GM21529 (cell line): ENCODE results near the gene DCLK1.

ENCODE experiments used
- ATAC-seq: cut with Tn5 transposase; IDR thresholded peaks from one replicate; pipeline ENCODE4 v1.9.1; 2021; ENCODE audit not compliant: unreplicated experiment

DCLK1 gene

DNA sequence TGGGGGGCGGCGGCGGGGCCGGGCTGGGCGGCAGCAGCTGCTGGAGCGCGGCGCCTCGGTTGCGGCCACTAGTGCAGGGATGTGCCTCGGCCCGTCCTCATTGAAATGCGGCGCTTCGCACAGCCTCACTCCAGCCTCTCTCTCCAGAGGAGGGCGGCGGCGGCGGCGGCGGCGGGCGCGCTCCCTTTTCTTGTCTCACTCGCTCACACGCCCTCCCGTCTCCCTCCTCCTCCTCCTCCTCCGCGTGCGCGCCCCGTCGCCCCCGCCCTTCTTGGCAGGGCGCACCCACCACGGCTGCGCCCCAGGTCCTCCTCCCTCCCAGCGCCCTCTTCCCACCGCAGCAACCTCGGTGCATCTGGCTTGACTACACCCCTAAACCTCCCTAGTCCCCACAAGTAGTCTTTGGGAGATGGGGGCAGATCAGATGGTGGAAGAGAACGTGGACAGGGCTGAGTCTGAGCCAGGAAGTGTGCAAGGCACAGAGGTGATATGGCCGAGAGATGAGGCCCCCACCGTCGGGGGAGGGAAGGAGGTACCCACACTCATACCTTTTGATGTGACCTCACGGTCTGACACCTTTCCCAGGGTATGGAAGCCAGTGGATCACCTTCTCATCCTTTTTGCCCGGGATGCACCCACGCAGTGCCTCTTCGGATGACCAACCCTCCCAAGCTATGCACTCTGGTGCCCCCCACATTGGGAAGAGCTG is at the start of gene DCLK1:
TSS of gene DCLK1 (minus strand) at position 161 of the 709 bp plus-strand sequence.
- ATAC-seq: no peak

DNA sequence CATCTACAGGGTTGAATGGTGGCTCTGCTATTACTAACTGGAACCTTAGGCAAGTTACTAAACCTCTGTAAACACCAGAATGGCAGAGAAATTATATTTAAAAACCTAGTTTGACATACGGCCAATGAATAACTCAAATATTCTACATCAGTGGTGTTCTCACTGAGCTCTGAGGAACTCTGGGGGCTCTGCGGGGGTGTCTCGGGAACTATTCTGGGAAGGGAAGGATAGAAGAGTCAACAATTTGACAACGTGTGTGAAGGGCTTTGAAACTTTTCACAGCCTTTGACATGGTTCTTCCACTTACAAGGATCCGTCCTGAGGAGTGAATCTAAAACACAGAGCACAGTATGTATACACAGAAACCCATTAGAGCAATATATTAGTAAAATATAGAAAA is 44.4 kb upstream of the DCLK1 start:
- ATAC-seq: no peak

DNA sequence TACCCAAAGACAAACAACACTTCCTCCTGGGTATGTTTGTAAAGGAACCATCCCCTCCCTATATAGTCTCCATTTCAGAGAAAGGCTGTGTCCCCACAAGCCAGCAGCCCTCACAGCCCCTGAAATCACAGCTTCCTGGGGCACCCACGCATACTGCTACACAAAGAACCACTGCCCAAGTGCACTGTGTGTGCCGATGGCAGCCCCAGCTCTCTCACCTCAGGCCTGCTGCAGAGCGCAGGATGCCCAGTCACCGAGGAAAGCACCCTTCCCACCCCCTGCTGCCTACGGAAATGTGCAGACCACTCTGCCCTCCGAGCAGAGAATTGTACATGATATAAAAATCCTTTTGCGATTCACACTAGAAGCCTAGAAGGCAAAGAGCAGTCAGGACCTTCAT is 43.7 kb upstream of the DCLK1 start:
- ATAC-seq: no peak

DNA sequence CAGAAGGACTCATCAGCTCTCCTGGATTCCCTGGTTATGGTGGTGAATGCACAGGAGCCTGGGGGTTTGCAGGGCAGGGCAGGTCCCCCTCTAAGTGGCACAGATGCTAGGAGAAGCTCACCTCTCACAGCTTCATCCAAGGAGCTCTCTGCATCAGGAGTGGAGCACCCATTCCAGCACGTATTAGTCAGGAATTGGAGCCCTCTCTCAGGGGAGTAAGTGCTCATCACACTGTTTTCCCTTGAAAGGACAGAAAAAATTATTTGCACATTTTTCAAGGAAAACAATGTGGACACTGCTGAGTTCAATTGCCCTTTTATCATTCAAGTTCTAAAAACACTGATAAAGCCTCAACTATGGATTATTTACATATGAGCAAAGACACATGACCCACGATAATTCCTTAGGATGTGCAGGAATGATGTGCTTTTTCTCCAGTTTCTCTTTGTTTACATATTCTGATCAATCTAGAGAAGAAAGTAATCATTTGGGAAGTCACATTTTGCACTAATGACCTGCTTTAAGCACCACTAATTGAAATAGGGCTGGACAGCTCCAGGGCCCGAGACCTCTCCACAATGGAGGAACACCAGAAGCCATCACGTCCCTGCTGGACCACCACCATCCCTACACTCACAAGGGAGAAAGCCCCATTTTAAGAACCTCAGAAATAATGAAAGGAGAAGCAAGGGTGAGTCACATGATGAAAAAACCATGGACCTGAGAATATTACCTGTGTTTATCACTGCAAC is 42.6 kb upstream of the DCLK1 start:
- ATAC-seq: no peak

DNA sequence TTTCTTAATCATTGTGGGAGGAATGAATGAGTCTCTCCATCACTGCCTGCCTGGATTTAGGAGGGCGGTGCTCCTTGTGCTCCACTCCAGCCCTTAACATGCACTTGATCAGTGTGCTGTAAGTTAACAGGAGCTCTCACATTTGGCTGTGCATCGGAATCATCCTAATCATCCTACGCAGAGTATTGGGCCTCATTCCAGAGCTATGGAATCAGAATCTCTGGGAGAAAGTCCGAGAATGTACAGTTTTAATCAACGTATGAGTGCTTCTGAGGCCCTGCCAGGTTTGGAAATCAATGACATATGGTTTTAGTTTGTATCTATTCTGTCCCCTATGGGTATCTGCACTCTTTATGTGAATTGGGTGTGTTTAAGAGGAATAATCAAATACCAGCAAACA is 34.9 kb upstream of the DCLK1 start:
- no peak for ATAC-seq

DNA sequence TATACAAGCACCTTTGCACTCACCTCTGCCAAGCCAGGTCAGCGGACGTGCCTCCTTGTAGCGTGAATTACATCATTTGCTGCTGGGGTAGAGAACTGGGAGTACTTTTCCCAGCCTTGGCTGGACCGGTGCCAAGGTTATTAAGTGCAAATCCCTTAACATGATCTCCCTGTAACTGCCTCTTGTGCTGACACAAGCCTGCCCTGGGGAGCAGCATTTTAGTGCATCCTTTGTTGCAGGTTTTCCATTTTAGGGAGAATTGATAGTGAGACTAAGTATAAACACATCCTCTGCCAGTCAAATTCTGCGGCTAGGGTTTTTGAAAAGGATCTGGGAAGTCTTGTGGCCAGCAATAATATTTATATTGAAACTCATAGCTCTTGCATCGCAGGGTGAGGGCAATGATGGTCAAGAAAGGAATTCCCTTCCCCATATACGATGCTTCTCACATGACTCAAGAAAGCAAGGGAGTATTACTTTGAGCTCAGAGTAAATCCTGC is 32.7 kb upstream of the DCLK1 start:
- no peak for ATAC-seq

DNA sequence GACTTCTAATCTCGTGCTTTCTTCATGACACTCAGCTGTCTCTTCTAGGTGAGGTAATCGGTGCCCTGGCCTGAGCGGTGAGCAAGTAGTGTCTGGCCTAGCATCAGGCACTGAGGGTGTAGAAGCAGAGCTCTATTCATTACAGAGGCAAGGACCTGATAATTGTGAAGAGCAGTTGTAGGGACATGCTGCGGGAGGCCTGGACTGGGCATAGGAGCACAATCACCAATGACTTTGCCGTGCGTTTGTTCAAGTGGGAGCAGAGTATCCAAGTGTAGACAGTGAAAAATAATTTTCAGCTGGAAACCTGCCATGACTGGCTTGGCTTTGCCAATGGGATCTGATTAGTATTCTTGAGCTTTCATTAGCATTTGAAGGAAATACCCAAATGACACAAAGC is 32.1 kb upstream of the DCLK1 start:
- ATAC-seq: no peak

DNA sequence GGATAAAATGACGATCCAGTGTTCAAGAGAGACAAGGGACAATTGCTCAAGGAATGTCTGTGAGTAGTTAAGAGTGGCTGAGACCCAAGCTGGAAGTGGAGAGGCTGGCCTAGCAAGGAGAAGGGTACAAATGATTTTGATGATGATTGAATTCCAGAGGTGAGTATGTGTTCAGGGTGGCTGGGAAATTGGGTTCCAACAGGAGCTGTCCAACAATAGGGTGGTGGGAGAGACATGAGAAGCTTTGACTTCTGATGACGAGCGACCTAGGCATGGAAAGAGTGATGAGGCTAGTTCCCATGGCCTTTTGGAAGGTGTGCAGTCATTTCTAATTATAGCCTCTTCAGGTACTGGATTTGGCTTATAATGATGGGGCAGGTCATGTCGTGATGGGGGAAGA is 29.1 kb upstream of the DCLK1 start:
- no peak for ATAC-seq

DNA sequence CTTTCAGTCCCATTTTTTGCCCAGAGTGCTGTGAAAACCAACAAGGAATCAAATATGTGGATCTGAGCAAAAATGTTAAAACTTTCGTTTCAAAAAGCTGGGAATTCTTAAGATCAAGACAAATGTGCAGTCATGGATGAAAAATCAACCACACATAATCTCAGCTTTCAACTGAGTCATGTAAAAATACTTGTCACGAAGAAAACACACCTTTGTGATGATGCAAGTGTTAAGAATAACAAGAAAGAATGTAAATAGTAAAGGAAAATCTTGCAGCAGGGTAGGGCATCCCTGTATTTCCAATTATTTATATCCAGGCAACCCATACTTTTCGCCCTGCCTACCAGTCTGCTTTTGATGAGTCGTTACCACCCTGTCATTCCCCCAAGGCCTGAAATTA is 27.4 kb upstream of the DCLK1 start:
- no peak for ATAC-seq

DNA sequence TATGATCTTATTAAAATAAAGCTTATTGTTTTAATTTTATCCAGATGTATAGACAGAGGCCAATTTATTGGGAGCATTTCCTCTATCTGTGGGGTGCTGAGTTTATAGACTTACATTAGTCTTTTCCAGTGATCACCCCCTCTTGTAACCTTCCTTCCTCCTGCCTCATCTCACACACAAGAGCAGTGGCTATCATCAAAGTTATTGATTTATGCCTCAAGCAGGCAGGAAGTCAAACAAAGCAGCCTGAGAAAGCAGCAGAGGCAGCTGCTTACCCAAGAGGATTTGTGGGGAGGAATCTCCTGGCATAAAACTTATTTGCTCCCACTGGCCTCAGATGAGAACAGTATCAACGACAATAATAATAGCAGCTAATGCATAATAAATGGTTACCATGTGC is 26.3 kb upstream of the DCLK1 start:
- ATAC-seq: no peak

DNA sequence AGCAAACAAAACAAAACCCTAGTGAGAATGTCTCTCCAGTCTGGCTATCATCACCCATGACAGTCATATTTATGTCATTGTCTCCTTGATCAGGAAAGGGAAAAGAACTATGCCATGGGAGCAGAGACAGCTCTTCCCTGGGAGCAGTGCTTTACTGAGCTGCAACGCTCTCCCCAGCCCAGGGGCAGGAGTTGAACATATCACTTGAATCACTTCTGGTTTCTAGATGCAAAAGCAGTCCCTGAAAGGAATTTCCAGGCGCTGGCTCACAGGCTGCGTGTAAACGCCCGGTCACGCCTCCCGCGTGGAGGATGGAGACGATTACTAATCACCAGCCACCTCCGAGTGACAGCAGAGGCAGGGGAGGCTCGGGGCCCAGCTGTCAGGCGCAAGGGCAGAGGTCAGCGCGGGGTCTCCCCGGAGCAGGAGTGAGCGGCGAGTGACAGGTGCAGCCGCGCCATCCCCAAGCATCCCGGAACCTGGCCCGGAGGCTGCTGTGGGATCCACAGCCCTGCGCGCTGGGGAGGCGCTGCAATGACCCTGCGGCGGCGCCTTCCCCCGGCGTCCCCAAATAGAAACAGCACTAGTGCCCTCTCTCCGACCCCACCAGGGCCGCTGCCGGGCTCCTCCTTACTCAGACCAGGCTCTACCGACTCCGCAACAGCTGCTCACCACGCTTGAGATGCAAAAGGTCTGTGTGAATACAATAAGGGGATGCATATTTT is 23.5 kb upstream of the DCLK1 start:
- ATAC-seq: no peak

DNA sequence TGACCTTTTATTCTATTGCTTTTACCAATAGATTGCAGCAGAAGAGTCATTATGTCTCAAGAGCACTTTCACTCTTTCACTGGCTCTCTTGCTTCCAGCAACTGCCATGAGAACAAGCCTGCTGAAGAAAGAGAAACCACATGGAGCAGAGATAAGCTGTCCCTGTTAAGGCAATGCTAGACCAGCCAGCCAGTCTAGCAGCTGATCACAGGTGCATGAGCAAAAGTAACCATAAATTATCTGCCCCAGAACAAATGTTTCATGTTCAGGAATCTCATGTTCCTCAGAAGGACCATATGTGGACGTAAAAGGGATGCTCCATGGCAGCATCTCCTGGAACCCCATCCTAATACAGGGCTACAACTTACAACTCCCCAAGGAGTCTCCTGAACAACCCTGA is 20.4 kb upstream of the DCLK1 start:
- ATAC-seq: no peak

DNA sequence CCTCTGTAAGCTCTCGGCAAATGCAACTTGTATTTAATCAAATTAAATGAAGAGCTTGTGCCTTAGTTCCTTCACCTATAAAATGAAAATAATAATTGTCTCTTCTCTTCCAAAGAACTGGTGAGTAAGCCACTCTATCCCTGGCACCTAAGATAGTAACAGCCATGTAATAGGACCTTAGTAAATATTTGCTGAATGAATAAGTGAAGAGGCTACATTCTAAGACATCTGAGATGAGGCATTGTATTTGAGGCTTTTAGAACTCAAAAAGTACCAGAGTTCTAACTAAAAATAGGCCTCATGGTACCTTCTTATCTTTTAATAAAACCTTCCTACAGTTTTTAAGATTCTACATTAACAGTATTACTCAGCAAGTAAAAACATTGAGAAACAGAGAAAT is 17.3 kb upstream of the DCLK1 start:
- no peak for ATAC-seq

DNA sequence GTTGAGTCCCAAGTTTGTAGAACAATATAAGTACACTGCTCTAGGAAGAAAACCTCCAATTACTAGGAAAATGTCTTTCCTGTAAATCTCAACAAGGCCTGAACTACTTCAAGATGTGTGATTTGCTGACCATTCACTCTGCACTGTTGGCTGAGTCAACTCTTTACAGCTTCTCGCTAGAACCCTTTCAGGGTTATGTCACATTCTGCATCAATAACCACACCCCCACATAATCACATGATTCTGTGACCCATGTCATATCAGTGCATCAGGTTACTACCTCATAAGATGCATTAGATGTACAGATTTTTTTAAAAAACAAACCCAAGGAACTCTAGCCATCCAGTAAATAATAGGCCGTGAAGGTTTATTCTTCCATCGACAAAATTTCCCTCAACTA is 16.1 kb upstream of the DCLK1 start:
- no peak for ATAC-seq

DNA sequence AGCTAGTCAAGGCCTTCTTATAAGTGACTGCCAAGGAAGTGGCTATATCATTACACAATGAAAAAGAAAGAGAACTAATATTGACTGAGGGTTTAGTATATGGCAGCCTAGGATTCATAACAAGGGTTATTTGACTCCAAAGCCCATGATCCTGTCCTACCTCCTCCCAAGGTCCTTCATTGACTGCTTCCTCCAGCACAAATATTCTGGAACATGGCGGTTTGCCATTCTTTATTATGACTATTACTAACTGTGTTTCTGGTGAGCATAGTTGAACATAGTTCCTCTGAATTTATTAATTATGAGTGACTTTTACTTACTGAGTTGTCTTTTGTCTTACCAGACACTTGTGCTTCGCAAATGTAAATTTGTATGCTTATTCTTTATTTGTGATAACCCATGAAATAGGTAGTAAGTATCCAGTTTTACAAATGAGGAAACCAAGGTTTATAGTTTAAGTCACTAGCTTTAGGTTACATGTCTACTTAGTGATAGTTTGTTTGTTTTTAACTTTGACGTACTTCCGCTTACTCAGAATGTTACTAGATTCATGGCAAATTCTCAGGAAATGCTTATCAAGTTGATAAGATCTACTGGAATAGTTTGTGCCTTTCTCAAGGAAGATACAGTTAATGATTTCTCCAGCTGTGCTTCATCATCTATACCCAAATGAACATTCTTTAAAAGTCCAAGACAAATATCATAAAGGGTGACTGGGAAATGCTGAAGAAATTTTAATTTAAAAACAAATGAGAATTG is 15.5 kb upstream of the DCLK1 start:
- ATAC-seq: no peak

DNA sequence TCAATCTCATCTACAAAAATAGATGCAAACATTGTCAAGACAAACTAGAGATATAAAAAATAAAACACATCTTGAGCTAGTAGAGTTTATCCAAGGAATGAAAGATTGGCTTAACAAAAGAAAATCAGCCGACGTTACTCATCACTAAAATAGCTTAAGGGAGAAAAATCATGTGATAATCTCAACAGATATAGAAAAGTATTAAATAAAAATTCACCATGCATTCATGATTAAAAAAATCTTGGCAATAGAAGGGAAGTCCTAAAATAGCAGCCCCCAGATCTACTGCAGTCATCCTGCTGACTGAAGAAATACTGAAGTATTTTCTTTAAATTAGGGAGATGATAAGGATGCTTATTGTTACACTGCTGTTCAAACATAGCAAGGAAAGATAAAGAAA is 12.6 kb upstream of the DCLK1 start:
- no peak for ATAC-seq

DNA sequence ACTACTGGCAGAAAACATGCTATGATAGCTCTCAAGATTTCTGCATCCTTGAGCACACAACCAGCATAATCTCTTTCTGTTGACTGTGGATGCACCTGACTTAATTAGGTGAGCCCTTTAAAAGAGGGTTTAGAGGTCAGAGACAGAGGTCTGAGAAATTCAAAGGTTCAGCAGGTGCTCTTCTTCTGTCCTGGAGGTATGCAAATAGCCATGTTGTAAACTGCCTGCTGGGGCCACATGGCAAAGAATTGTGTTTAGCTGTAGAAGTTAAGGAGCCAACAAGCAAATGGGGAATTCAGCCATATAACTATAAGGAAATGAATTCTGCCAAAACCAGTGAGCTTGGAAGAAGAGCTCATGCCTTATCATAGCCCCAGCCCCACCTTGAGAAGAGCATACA is 11.6 kb upstream of the DCLK1 start:
- no peak for ATAC-seq

DNA sequence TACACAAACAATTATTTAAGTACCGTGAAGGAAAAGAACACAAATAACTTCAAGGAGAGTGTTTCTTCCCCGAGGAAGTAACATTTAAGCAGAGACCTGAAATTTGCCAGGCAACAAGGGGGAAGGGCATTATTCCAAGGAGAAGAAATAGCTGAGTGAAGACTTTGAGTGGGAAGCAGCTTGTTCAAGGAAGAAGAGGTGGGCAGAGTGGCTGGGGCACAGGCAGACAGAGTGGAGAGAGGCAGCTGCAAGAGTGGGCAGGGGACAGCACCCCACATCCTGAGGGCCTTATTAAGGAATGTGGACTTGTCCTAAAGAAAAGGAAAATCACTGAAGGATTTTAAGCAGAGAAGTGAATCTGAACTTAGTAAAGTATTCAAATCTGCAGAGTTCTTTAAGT is 4.7 kb upstream of the DCLK1 start:
- ATAC-seq: no peak

DNA sequence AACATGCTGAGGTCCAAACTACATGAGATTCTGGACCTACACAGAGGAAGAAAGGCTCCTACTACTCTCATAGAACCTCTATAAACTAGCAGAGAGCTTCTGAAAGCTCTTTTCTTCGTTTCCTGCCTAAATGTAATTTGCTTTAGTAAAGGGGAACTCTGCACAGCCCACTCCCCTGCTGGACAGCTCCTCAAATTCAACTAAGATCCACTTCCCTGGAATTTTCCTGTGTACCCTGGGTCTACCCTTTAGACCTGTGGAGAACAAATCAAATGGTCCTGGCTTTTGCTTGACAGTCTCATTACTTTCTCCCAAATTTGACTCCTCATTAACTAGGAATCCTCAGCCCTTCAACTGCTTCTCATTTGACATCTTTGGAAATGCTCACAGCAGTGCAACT is 3.5 kb upstream of the DCLK1 start:
- ATAC-seq: no peak

DNA sequence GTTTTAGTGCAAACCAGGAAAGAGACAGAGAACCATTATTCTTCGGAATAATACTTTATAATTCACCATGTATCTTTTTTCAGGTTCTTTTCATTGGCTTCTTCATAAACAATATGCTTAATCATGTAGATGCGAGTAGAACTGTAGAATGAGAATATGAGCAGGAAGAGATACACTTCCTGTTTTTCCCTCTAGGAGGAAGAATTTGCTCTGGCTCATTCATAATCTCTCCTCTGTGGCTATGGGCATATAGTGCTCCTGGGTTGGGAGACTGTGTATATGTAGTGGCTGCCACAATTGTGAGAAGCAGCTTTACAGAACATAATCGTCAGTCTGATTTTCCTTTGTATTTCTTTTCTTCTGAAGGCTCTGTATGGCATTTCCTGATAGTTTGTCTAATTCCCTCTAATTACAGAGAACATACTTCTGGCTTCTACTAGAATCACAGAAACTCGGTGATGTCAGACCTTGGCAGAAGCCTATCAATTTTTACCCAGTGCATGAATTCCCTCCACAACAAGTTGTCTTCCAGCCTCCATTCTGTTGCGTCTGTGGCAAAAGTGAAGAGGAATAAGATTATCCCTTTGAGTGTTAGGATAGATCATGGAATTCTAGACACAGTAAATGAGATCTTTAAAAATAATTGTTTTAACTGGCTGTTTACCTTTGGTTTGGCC is 2.9 kb upstream of the DCLK1 start:
- no peak for ATAC-seq

DNA sequence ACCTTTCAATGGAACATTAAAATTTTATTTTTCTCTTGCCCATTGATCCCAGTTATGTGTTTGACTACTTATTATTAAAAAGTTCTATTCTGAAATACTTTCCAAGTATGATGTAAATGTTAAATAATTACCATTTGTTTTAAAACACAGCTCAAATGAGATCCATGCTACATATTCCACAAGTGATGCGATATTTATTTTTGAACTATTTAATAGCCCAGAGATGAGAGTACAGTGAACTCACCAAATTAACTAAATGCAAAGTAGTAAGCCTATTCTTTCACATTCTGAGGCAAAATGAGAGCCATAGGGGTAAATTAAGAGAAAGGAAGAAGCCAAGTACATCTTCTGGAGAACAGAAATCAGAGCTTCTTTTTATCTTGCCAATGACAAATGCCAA is 1.2 kb upstream of the DCLK1 start:
- no peak for ATAC-seq
